GM12865 (cell line): ENCODE data around the gene ALDH5A1.

Experiments
- DNase-seq: peaks from one replicate; pipeline ENCODE4 v3.0.0; 2010; ENCODE audit warnings: low read depth
- H3K4me3 ChIP-seq: 2 replicates; pipeline ENCODE4 v1.5.1; 2011; ENCODE audit warnings: mild to moderate bottlenecking, low read depth, low read length, control low read depth
- CTCF ChIP-seq: IDR thresholded peaks from 2 replicates; pipeline ENCODE4 v1.5.1; 2011; ENCODE audit warnings: low read length, control low read depth, low read depth, inconsistent platforms; ENCODE audit not compliant: insufficient read depth; ENCODE audit errors: missing control alignments

The ALDH5A1 gene

GRCh38 chr6:24574809-24575208 is 80.0 kb downstream of the ALDH5A1 start:
- no peak overlapping the region for H3K4me3 ChIP-seq
- TF ChIP-seq CTCF: no peak
- DNase-seq: peak; percentile 52

- TF ChIP-seq CTCF: no peak
- no peak overlapping the region for H3K4me3 ChIP-seq
- DNase-seq: no peak
Measured at GRCh38 chr6:24576447-24576846, 81.7 kb downstream of the ALDH5A1 start.

- peak; percentile 78 for DNase-seq
- peak; percentile 88 for TF ChIP-seq CTCF
- H3K4me3 ChIP-seq: no peak overlapping the region
Measured at GRCh38 chr6:24581084-24581669, 86.4 kb downstream of the ALDH5A1 start.

GRCh38 chr6:24583463-24584381 is 89.0 kb downstream of the ALDH5A1 start:
- no peak overlapping the region for H3K4me3 ChIP-seq
- DNase-seq: peak; percentile 81
- peak; percentile 83 for TF ChIP-seq CTCF

- TF ChIP-seq CTCF: no peak
- no peak for DNase-seq
- H3K4me3 ChIP-seq: no peak overlapping the region
Measured at GRCh38 chr6:24584382-24584720, 89.6 kb downstream of the ALDH5A1 start.
